HG03175 (cell line): ENCODE measurements around the gene GALNT11.

ENCODE experiments used
- ATAC-seq: cut with Tn5 transposase; IDR thresholded peaks from one replicate; pipeline ENCODE4 v1.9.1; 2021; ENCODE audit warnings: mild to moderate bottlenecking, moderate library complexity; ENCODE audit not compliant: unreplicated experiment

Gene GALNT11

DNA sequence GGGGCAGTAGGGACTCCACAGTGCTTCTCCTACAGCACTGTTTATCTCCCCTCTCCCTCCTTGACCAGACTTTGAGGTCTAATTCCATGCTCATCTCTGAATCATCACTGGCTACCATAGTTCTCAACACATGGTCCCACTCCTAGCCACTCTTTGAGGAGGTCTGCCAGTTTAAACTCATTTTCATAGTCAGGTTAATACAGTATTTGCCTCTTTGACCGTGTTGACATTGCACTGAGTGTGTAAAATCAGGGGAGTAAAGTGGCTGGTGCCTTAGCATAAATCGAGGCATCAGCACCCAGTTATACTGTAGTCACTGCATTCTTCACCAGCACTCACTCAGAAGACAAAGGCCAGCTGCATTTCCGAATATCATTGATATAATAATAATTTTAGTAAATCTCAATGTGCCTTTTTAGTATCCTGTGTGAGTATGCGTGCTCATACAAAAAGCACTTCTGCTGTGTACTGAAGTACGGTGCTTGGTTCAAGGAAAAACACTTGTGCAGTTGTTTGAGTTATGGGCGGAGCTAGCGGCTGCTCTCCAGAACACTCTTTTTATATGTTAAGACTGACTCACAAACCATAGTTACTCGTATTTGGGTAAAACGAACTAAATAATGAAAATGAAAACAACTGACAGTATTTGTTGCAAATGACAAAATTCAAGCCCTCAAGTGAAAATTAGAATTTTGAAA is 89.7 kb downstream of the GALNT11 start:
- no peak for ATAC-seq

DNA sequence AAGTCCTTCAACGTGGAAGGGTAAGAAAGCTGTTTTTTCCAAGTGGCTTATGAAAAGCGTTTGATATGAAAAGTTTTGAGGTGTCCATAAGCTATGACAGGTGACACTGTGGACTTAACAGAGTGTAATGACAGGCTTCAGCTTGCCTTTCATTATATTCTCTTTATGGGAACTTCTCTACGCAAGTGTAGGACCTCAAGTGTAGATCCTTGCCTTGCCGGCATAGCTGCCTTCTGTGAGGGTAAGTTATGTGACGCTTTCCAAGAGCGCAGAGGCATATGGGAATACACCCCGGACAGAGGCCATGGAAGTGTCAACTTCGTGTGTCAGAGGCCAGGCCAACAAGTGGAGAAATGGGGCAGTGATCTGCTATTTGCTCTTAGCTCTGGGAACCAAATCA is 91.9 kb downstream of the GALNT11 start:
- ATAC-seq: no peak

DNA sequence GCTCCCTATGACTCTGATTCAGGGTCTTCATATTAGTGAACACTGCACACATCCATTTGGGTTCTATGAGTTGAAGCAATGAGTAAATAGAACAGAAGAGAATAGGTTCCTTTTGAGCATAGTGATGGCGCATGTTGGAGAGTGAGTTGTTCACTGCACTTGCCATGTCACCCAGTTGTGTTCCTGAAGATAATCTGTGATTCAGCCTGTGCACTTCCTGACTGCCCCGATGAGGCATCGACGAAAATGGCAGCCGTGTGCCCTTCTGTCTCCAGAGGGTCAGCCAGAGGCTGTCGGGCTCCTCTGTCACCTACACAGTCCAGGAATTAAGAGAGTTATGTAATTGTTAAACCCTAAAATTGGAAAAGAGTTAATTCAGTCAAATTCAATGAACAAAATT is 94.7 kb downstream of the GALNT11 start:
- no peak for ATAC-seq

DNA sequence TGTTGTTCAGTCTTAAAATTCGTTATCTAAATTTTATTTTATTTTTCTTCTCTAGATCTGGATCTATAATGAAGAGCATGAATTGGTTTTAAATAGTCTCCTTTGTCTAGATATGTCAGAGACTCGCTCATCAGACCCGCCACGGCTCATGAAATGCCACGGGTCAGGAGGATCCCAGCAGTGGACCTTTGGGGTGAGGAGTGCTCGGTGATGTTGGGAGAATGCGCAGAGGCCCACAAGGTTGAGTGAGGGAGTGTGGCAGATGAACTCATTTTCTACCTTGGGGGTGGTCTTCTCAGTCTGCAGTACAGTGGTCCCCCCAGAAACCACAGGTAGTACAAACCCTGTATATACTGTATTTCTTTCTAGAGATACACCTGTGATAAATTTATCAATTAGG is 95.3 kb downstream of the GALNT11 start:
- ATAC-seq: no peak

DNA sequence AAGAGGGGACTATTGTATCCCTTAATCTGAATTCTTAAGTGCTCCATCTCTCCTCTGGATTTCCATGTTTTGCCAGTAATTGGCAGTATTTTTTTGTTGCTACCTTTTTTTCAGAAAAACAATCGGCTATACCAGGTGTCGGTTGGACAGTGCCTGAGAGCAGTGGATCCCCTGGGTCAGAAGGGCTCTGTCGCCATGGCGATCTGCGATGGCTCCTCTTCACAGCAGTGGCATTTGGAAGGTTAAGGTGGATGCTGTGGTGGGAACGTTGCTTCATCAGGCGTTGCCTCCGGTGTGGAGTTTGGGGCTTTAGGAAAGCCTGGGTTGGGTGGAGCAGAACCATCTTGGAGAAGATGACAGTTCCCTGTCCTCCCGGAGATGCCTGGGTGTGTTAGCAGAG is 96.0 kb downstream of the GALNT11 start:
- no peak for ATAC-seq

DNA sequence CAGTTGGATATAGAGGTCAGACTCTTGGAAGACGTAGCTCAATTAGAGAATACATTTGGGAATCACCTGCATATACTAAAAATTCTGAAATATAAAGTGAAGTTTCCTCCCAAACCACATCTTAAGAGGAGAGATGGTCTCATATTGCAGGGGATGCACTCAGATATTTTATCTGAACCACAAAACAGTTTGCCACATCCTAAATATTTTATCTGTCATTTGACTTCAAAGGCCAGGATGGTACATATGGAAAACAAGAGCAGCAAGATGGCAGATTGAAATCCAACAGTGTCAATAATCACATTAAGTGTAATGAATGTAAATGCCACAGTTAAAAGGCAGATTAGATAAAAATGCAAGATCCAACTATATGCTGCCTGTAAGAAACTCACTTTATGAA is 97.1 kb downstream of the GALNT11 start:
- ATAC-seq: no peak

DNA sequence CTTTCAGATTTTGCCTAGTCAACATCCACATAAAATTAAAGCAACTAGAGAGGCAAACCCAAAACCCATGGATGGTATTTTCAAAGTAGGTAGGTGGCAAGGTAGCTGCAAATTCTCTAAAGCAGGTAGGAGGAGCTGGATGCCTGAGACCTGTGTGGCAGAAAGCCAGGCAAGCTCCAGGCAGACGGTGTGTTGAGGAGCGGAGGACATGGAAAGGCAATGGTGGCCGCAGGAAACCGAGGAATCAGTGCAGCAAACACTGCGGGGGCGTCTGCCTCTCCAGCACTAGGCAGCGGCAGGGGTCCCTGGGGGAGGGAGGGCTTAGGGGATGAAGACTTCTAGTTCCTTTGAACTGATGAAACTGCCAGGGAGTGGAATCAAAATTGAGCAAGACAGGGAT is 101.3 kb downstream of the GALNT11 start:
- ATAC-seq: no peak

DNA sequence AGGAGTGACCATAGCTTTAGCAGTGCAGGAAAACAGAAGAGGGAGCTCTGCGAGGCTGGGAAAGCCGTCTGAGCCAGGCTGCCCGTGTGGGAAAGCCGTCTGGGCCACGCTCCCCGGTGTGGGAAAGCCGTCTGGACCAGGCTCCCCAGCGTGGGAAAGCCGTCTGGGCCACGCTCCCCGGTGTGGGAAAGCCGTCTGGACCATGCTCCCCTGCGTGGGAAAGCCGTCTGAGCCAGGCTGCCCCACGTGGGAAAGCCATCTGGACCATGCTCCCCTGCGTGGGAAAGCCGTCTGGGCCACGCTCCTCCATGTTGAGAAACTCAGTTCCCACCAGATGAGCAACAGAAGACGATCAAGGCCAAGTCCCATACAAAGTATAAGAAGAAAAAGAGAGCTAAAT is 101.8 kb downstream of the GALNT11 start:
- ATAC-seq: no peak

DNA sequence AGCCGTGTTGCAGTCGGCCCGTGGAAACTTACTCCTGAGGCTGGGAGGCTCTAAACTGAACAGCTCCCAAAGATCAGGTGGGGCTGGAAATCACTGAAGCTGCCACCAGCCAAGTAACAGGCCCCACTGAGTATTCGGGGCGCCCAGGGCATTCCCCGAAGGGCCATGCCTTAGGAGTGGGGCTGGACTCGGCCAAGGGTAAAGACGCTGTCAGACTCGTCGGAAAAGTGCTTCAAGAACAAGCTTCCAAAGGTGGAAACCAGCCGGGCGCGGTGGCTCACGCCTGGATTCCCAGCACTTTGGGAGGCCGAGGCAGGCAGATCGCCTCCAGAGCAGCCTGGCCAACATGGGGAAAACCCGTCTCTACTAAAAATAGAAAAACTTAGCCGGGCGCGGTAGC is 102.8 kb downstream of the GALNT11 start:
- no peak for ATAC-seq

DNA sequence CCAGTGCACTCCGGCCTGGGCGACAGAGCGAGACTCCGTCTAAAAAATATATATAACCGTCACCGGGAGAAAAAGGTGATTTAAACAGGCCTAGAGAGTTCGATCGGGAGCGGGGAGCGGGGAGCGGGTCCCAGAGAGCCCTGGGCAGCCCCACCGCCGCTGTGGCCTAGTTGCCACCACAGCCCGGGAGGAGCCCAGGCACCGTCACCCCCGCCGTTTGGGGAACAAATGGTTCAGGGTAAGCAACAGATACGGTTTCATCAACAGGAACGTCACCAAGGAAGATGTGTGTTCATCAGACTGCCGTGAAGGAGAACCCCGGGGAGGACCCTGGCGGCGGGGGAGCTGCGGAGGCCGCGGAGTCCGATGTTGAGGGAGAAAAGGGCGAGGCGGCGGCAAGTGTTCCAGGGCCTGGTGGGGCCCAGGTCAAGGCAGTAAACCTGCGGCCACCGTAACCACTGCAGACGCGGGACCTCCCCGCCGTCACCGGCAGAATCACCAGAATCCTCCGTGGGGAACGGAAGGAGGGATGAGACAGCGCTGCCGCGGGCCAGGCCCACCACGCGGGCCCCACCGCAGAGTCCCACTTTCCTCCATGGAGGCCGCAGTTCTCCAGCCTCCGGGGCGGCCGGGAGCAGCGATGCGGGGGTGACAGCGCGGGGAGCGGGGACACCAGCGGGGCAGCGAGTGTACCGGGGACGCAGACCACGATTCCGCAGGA is 103.4 kb downstream of the GALNT11 start:
- no peak for ATAC-seq

DNA sequence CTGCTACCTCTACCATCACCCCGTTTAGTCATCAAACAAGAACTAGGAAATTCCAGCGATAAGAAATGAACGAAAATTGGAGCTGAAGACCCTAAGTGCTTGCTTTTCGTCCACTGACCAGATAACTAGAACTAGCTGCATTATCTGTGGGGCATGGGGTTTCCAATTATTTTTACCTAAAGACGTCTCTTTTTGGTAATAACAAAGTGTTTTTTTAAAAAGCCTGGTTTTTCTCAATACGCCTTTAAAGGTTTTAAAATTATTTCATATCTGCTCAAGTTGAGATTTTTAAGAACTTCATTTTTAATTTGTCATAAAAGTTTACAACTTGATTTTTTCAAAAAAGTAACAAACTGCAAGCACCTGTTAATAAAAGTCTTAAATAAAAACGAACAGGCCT is 104.2 kb downstream of the GALNT11 start:
- no peak for ATAC-seq

DNA sequence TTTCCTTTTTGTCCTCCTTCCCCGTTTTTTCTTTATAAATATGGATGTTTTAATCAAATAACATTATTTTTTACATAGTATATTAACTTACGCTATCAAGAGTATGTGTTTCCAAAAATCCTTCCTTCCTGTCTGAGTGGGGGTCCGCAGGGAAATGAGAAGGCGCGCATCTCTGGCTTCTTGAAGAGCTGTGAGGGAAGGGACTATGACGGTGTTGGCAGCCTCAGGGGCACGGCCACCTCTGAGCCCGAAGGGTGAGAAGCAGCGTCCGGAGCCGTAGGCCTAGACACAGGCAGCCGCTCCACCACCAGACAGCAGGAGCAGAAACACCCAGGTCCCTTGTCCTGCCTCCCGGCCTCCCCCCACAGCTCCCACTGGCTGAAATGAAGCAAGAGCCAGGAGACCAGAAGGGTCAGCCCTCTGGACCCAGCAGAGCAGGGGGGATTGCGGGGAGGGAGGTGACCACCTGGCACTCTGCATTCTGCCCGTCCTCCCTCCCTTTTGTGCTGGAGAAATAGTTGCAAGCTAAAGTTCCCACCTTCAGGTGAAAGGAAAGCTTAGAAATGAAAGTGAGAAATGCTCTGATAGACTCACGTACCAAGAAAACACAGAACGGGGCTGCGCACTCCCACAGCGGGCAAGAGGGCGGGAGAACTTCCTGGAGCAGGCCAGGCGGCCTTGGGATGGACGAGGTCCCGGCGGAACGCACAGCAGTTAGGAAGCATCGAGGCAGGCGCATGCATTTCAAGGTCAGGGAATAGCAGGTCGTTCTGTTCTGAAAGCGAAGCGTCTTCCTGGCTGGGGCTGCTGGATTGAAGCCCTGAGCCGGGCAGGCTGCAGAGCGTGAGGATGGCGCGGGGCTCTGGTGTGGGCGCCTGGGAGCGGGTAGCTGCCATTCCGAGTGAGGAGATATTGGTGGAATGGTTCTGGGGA is 105.5 kb downstream of the GALNT11 start:
- ATAC-seq: no peak

DNA sequence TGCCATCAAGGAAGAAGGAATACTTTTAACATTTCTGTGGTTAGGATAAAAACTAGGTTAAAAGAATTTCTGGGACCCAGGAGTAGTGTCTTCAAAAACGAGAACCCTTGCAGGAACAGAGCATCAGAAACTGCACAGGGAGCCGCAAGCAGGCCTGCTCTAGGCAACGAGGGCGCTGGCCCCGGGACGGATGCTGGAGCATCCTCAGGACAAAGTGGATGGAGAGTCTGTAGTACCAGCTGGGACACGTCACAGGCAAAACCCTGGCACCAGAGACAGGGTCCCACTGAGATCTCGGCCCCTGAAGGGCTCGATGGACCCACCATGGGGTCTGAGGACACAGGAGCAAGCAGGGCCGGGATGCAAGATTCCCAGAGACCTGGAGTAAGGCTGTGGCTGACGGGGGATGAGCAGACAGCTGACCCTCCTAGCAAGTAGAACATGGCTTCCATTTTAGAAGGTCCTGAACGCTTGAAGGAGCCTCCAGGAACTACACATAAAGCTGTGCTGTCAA is 106.6 kb downstream of the GALNT11 start:
- no peak for ATAC-seq

DNA sequence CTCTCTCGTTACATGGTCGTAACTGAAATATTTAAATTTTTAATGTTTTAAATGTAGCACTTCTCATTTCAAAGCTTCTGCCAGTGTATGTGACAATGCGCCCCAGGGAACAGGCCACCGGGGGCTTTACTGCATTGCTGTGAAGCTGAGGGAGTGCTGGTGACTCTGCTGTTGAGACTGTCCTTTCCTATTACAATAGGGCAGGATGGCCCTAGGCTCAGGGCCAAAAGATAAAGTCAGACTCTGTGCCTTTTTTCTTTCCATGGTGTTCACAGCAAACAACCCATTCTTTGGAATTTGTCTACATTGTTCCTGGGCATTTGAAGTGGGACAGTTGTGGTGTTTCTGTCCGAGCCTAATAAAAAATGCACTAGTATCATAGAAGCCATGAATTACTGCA is 107.3 kb downstream of the GALNT11 start:
- ATAC-seq: no peak

DNA sequence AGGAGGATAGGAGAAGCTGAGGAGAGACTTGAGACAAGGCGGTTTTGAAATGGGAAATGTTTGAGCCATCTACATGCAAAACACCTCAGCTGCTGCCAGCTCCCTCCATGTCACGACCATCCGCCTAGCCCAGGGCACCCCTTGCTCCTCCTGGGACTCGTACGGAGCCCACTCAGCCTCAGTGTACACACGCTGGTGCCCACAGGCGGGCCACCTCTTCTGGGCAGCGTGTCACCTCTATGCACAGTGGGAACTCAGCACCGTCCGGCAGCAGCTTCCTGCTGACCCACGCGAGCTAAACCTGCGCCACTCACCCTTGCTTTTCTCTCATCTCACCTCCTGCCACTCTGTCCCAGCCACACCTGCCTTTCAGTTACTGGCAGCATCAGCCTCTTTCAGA is 108.3 kb downstream of the GALNT11 start:
- no peak for ATAC-seq

DNA sequence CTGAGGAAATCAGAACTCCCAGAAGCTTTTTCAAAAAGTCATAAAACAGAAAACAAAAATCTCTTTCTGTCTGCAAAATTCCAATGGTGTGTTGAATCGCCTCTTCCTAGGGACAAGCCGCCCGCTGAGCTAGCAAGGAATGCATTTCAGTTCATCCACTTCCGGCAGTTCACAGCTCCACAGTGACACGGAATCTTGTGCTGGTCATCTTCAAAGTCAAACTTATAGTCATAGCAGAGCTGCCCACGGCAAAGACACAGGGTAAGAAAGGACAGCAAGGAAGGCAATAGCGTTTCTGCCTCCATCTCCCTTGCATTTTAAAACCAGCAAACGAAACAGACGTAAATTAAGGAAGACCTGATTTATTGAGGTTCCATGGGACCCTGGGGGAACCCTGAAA is 111.2 kb downstream of the GALNT11 start:
- ATAC-seq: no peak

DNA sequence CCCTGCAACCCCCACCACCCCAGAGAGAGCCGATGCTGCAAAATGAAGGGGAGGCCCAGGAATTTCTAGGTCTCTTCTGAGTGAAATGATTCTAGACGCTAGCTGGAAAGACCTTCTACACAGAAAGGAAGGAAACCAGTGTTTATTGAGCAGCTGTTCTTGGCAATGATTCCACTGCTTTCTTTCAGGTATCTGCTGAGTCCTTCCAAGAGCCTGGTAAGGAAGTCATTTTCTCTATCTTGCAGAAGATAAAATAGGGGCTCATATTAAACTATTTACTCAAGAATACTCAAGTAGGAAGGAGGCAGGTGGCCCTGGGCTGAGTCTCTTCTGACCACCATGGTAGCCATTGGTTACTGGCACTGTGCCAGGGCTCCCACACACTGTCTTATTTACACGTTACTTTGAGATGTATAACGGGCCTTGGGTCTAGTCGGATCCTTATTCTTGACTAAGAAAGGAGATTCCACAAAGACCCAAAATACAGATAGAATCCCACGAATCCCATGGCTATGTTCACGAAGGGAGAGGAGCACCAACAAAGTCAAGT is 112.1 kb downstream of the GALNT11 start:
- no peak for ATAC-seq

DNA sequence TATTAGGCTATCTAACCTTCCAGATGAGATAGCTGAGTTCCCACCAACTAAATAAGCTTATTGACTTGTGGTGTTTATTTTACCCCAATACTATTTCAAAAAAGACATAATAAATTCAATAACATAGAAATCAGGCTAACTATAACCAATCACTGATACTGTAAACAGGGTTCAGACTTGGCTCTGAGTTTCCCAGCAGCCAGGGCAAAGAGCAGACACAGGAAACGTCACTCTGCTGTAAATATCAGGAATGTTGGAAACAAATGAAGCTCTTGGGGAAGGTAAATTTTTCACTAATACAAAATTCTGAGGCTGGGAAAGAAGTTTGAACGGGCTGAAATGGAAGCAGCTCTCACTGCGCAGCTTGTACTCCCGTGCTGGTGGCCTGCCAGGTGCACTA is 114.6 kb downstream of the GALNT11 start:
- ATAC-seq: no peak

DNA sequence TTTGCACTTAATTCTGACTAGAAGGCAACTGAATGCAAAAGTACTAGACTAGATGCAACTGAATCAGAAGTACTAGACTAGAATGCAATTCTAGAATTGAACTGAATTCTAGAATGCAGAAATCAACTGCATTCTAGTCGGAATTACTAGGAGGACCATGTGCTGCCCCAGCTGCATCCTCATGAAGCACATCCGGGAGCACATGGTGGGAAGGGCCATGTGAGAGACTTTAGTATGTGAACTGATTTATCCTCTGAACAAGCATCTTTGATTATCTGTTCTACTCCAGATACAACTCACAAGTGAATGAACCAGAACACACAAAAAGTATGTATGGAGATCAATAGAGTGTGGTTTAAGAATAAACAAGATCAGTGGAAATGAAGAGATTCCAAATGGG is 115.1 kb downstream of the GALNT11 start:
- ATAC-seq: no peak

DNA sequence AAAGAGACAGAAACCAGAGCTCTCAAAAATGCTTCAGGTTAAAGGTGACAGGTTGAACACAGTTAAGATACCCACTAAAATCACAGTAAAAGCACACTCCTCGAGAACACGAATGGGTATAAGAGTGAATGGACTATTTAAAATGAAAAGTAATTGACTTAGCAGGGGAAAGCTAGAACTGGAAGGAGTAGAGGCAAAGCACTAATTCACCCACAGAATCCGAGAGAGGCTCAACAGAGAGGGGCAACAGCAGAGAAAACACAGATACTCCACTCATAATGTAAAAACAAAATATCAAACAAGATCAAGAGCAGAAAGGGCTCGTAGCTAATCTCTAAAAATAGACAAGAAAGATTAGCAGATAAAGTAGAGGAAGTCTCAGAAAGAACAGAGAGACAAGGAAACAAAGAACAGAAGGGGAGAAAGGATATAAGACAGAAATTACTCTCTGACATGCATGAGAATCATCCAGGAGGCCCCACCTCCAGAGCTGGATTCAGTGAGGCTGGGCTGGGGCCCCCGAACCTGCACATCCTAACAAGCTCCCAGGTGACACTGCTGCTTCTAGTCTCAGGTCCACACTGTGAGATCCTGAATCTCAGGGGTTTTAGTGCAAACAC is 117.6 kb downstream of the GALNT11 start:
- no peak for ATAC-seq
